GM19328 (cell line): Measurements from ENCODE around the gene NBAS.

ENCODE experiments used
- ATAC-seq: cut with Tn5 transposase; IDR thresholded peaks from one replicate; pipeline ENCODE4 v1.9.1; 2021; ENCODE audit warnings: mild to moderate bottlenecking, moderate library complexity; ENCODE audit not compliant: unreplicated experiment

NBAS gene

GRCh38 chr2:15377202-15377601, 183.9 kb downstream of the NBAS start:
- ATAC-seq = no peak

GRCh38 chr2:15372019-15372418, 189.1 kb downstream of the NBAS start:
- ATAC-seq = no peak

DNA sequence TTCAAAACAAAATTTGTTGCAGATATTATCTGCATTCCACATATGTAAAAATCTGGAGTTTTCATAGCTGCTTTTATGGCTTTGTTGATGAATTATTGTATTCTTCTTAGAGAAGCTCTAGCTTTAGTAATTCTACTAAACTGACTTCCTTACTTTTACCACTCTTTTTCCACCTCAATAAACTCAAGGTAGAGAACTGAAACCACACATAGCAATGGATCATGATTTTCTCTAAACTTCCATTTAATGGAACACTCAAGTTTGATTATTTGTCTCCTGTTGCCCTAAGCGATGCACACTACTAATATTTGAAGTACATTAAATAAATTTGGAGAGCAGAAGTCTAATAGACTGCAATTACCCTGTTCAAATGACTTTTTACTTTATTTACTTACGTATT, 192.0 kb downstream of the NBAS start:
- no peak for ATAC-seq

GRCh38 chr2:15367715-15368114, 193.4 kb downstream of the NBAS start:
- ATAC-seq = no peak

DNA sequence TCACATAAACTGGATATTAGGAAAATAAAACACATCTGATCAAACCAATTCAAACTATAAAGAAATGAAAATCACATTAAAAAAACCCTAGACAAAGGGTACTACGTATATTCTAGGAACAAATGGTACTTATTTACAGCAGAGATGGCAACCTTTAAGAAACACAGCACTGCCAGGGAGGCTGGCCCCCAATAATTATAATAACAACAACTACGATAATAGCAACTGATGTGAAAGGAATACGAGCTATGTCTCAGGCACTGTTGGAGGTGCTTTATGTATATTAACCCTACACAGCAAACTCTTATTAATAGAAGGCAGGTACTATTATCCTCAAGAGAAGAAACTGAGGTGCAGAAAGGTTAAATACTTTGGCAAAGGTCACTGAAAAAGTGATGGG, 193.9 kb downstream of the NBAS start:
- ATAC-seq = no peak

GRCh38 chr2:15365411-15365810, 195.7 kb downstream of the NBAS start:
- no peak for ATAC-seq

DNA sequence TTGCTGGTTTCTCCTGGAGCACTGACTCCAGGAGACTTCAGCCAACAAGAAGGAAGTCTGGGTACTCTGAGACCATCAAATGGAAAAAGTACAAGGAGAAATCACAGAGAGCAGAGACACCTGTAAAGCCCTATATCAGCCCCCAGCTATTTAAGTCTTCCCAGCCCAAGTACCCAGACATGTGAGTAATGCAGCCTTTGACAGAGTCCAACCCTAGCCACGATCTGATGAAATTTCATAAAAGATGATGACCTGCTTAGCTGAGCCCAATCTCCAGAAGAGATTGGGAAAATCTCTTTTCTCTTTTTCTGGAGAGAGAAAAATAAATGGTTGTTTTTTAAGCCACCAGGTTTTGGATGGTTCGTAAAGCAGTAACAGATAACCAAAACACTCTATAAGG, 196.6 kb downstream of the NBAS start:
- no peak for ATAC-seq

DNA sequence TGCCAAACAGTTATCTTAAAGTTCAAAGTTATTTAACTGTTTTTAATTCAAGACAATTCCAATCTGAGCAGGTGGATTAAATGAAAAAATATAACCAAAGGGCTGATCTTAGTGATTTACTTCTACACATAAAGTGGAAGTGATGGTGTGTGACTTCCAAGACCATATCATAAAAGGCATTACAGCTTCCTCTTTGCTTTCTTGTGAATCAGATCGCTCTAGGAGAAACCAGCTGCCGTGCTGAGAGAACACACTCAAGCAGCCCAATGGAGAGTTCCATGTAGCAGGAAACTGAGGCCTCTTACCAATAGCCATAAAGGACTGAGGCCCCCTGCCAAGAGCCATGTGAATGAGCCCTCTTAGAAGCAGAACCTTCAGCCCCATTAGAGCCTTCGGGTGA, 197.4 kb downstream of the NBAS start:
- no peak for ATAC-seq

GRCh38 chr2:15363142-15363541, 198.0 kb downstream of the NBAS start:
- ATAC-seq = no peak

- no peak for ATAC-seq
These were observed 201.2 kb downstream of the NBAS start for GRCh38 chr2:15359716-15360531.

DNA sequence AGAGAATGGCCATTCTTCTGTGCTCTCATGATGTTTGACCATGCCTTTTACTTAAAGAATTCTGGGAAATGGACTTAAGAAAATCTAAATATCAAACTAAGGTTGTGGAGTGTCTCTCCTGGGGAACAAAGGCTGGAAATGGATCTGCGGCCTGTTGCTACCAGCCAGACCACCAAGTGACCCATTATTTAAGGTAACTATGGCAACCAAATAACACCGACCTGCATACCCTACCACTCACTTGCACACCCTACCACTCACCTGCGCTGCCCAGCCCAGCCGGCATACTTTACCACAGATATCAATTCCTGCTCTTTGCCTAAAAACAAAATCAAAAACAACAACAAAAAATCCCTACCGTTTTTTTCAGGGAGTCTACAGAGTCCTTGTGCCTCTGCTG, 203.2 kb downstream of the NBAS start:
- ATAC-seq = no peak

DNA sequence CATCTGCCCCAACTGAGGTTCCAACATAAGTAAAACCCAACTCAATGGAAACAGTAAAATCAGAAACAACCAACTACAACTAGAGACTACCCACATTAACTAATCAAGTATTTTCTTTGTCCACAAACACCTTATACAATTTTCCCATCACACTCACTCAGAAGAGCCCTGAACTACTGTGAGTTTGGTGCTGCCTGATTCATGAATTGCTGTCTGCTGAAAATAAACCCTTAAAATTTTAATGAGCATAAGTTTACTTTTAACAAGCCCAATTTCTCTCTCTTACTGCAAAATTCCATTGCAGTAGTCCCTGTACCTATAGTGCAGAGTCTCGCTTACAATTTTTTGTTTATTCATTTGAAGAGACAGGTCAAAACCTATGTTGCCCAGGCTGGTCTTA, 203.9 kb downstream of the NBAS start:
- no peak for ATAC-seq

DNA sequence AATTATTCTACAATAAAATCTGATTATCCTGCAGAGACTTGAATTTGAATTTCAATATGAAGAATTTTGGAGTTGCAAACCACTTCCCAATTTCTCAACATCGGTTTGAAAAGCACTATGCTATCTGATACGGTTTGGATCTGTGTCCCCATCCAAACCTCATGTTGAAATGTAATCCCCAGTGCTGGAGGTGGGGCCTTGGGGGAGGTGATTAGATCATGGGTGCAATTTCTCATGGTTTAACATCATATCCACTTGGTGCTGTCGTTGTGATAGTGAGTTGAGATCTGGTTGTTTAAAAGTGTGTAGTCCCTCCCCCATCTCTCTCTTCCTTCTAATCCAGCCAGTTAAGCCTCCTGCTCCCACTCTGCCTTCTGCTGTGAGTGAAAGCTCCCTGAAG, 205.7 kb downstream of the NBAS start:
- no peak for ATAC-seq

DNA sequence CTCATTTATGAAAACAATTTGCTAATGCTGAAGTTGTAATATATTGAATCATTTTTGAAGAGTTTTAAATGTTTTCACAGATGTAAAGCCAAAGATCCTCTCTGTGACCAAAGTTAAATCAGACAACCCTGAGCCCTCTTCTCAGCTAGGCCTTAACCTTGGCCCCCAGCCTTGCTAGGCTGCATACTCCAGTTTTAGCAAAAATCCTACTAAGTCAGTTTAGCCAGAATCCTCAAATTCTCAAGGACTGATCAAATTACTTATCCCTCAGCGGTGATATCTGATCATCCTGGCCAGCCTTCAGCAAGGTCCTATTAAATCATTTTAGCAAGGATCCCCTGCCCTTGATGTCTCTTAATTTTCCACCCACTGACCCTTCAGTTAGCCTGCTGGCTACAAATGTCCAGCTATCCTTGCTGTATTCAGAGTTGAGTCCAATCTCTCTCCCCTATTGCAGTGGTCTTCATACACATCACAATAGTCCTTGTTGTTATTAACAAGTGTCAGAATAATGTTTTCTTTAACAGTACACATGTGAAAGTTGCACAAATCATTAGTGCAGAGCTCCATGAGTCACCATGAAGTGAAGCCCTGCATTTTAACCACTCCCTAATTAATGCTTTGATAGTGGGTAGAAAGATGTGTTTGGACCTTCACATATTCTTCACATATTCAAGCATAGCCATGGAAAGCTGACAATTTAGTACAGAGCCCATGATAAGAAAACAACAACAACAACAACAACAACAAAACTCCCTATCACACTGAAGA, 206.4 kb downstream of the NBAS start:
- no peak for ATAC-seq

DNA sequence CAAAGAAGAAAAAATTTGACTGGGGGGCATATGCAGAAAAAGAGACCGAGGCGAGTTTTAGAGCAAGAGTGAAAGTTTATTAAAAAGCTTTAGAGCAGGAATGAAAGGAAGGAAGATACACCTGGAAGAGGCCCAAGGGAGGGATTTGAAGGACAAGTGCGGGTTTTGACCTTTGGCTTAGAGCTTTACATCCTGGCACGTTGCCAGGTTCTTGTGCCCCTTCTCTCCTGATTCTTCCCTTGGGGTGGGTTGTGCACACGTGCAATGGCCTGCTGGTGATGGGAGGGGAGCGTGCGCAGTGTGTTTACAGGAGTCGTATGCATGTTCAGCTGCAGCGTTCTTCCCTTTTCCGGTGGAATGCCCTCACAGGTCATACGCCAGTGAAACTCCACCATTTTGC, 208.8 kb downstream of the NBAS start:
- ATAC-seq = no peak

GRCh38 chr2:15348636-15349035, 212.5 kb downstream of the NBAS start:
- ATAC-seq = no peak

DNA sequence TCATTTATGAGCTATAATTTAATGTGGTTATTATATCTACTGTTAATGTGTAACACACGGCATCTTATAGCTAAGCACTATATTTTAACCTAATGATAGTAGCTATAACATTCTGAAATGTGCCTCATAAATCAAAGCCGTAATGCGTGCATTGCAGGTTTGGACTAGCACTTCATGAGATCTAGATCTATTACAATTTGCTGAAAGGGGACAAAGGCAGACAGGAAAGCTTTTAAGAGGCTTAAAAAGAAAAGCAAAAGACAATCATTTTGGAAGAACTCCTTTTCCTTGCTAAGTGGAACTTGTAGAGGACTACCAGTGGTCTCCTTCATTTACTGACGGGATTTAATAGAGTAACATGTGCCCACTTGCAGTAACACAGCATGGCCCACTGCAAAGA, 213.1 kb downstream of the NBAS start:
- no peak for ATAC-seq

- no peak for ATAC-seq
These were observed 214.5 kb downstream of the NBAS start for GRCh38 chr2:15346624-15347023.

- ATAC-seq = no peak
These were observed 223.0 kb downstream of the NBAS start for GRCh38 chr2:15337996-15338666.

GRCh38 chr2:15334644-15335326, 226.3 kb downstream of the NBAS start:
- no peak for ATAC-seq

GRCh38 chr2:15331787-15332186, 229.3 kb downstream of the NBAS start:
- no peak for ATAC-seq
